ENCODE data around the gene DEPDC5.

- TF ChIP-seq, protein P1, sequence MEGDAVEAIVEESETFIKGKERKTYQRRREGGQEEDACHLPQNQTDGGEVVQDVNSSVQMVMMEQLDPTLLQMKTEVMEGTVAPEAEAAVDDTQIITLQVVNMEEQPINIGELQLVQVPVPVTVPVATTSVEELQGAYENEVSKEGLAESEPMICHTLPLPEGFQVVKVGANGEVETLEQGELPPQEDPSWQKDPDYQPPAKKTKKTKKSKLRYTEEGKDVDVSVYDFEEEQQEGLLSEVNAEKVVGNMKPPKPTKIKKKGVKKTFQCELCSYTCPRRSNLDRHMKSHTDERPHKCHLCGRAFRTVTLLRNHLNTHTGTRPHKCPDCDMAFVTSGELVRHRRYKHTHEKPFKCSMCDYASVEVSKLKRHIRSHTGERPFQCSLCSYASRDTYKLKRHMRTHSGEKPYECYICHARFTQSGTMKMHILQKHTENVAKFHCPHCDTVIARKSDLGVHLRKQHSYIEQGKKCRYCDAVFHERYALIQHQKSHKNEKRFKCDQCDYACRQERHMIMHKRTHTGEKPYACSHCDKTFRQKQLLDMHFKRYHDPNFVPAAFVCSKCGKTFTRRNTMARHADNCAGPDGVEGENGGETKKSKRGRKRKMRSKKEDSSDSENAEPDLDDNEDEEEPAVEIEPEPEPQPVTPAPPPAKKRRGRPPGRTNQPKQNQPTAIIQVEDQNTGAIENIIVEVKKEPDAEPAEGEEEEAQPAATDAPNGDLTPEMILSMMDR (conservative IDR thresholded peaks at IDR 0.05; ENCODE audit: low read length), result no peak
- TF ChIP-seq EZH2phosphoT487 (IDR thresholded peaks at IDR 0.05; ENCODE audit: borderline replicate concordance, low read depth, low read length), result no peak
These were observed 115.9 kb downstream of the DEPDC5 start for GRCh38 chr22:31869739-31870138.
